HG03520 (cell line): ENCODE results near the gene DLX5.
"Not testable (repeated sequence)": the region's sequence is repeated elsewhere in the genome, so short reads cannot be mapped to it uniquely, and the experiment has no call there.

ENCODE experiments used
- ATAC-seq: cut with Tn5 transposase; IDR thresholded peaks from one replicate; pipeline ENCODE4 v1.9.1; 2021; ENCODE audit warnings: mild to moderate bottlenecking, moderate library complexity; ENCODE audit not compliant: unreplicated experiment

The DLX5 gene

GRCh38 chr7:97024209-97025129 is at the start of gene DLX5:
DLX5 (minus strand) TSS chr7:97024831; CDS start chr7:97024623, 208 bp downstream.
- ATAC-seq, result no peak

- not testable (repeated sequence) for ATAC-seq
Measured at GRCh38 chr7:97072025-97072424, 47.4 kb upstream of the DLX5 start.

GRCh38 chr7:97064972-97065587 is 40.4 kb upstream of the DLX5 start:
- peak; percentile 75 for ATAC-seq

GRCh38 chr7:97064020-97064419 is 39.4 kb upstream of the DLX5 start:
- ATAC-seq, result no peak

GRCh38 chr7:97043281-97043680 is 18.6 kb upstream of the DLX5 start:
- ATAC-seq, result no peak

GRCh38 chr7:97039374-97040065 is 14.9 kb upstream of the DLX5 start:
- no peak for ATAC-seq

- not testable (repeated sequence) for ATAC-seq
Measured at GRCh38 chr7:97034213-97034852, 9.7 kb upstream of the DLX5 start.

- peak; percentile 91 for ATAC-seq
Measured at GRCh38 chr7:97027427-97028234, 3.0 kb upstream of the DLX5 start.

GRCh38 chr7:97026715-97027426 is 2.2 kb upstream of the DLX5 start:
- no peak for ATAC-seq

- no peak for ATAC-seq
Measured at GRCh38 chr7:97025983-97026714, 1.5 kb upstream of the DLX5 start.

GRCh38 chr7:97025130-97025499 is 484 bp upstream of the DLX5 start:
- no peak for ATAC-seq

GRCh38 chr7:97022491-97023306 is 1.9 kb downstream of the DLX5 start:
- ATAC-seq, result no peak

GRCh38 chr7:97021747-97022490 is 2.7 kb downstream of the DLX5 start:
- no peak for ATAC-seq

- ATAC-seq, result no peak
Measured at GRCh38 chr7:97020996-97021746, 3.5 kb downstream of the DLX5 start.

- no peak for ATAC-seq
Measured at GRCh38 chr7:97020601-97020995, 4.0 kb downstream of the DLX5 start.

- ATAC-seq, result no peak
Measured at GRCh38 chr7:97019710-97020225, 4.9 kb downstream of the DLX5 start.
